Mesenteric fat pad (tissue), 1 donor: ENCODE data around the gene TRAF3IP3. TPM values are rescaled to one million over a fixed set of nuclear protein-coding genes. Genes with fewer than 3 reads are reported as not detected.
"Not testable (repeated sequence)": the region's sequence is repeated elsewhere in the genome, so short reads cannot be mapped to it uniquely, and the experiment has no call there.

Source experiments
- DNase-seq: peaks from one replicate; pipeline ENCODE4 v3.0.0-alpha.2; 2020; ENCODE audit warnings: low spot score
- total RNA-seq: library from RNA; stranded (reverse); fragmentation: NEBNext Ultra II Directional; extraction: Animal tissue kit (Norgen Biotek cat#: 25700); gene quantifications from one replicate; pipeline ENCODE4 v1.2.1, GENCODE V29; 2021
- donor health status: DM: yes; HTN: yes; CAD: no.

TRAF3IP3 gene
- total RNA-seq, 1 donor from 2014 or later = 3.7 TPM

- no peak for DNase-seq
These were observed 11.9 kb downstream of the TRAF3IP3 start for GRCh38 chr1:209767706-209768105.

- no peak for DNase-seq
These were observed 12.5 kb downstream of the TRAF3IP3 start for GRCh38 chr1:209768354-209768774.

- no peak for DNase-seq
These were observed 13.5 kb downstream of the TRAF3IP3 start for GRCh38 chr1:209769171-209769904.

GRCh38 chr1:209769971-209770370 lies 14.1 kb downstream of the TRAF3IP3 start:
- no peak for DNase-seq

- no peak for DNase-seq
These were observed 15.0 kb downstream of the TRAF3IP3 start for GRCh38 chr1:209770636-209771415.

- no peak for DNase-seq
These were observed 16.3 kb downstream of the TRAF3IP3 start for GRCh38 chr1:209772126-209772525.

- DNase-seq = no peak
These were observed 18.7 kb downstream of the TRAF3IP3 start for GRCh38 chr1:209774592-209774991.

- DNase-seq = no peak
These were observed 19.8 kb downstream of the TRAF3IP3 start for GRCh38 chr1:209775678-209776077.

- DNase-seq = no peak
These were observed 21.7 kb downstream of the TRAF3IP3 start for GRCh38 chr1:209777587-209777986.

GRCh38 chr1:209778102-209778501 lies 22.2 kb downstream of the TRAF3IP3 start:
- DNase-seq = no peak

GRCh38 chr1:209780268-209780667 lies 24.4 kb downstream of the TRAF3IP3 start:
- no peak for DNase-seq

- no peak for DNase-seq
These were observed 27.5 kb downstream of the TRAF3IP3 start for GRCh38 chr1:209783386-209783785.

GRCh38 chr1:209784265-209785169 lies 28.7 kb downstream of the TRAF3IP3 start, which contains the start of gene C1orf74:
C1orf74 (minus strand) TSS chr1:209784559; CDS start chr1:209783634, 925 bp downstream.
- DNase-seq = peak; percentile 100

- DNase-seq = no peak
These were observed 29.7 kb downstream of the TRAF3IP3 start for GRCh38 chr1:209785592-209785991.

- no peak for DNase-seq
These were observed 30.3 kb downstream of the TRAF3IP3 start for GRCh38 chr1:209786146-209786545.

GRCh38 chr1:209787551-209787950 lies 31.7 kb downstream of the TRAF3IP3 start:
- no peak for DNase-seq

- no peak for DNase-seq
These were observed 33.4 kb downstream of the TRAF3IP3 start for GRCh38 chr1:209789245-209789644.

GRCh38 chr1:209790286-209791193 lies 34.7 kb downstream of the TRAF3IP3 start:
- DNase-seq = no peak

- DNase-seq = no peak
These were observed 36.1 kb downstream of the TRAF3IP3 start for GRCh38 chr1:209791920-209792319.

- DNase-seq = not testable (repeated sequence)
These were observed 37.9 kb downstream of the TRAF3IP3 start for GRCh38 chr1:209793711-209794110.
